Inflammatory macrophage treated with lipopolysaccharide for 1 hour (primary cell): Measurements from ENCODE around the gene COPZ2.
"Not testable (repeated sequence)": the region's sequence is repeated elsewhere in the genome, so short reads cannot be mapped to it uniquely, and the experiment has no call there.

Experiments used
- DNase-seq, 2 donors: peaks; one replicate each; pipeline ENCODE4 v3.0.0-alpha.2; 2020 to 2022

COPZ2 gene

GRCh38 chr17:48037036-48037837 lies at the start of gene COPZ2:
TSS of gene COPZ2 (minus strand) at chr17:48037797. CDS start at chr17:48037777, 20 bp downstream.
- DNase-seq: peak; percentile 35 to 48

- DNase-seq: no peak
Measured at GRCh38 chr17:48084932-48085331, 47.3 kb upstream of the COPZ2 start.

GRCh38 chr17:48081858-48082257 lies 44.3 kb upstream of the COPZ2 start:
- DNase-seq: no peak

GRCh38 chr17:48077152-48077551 lies 39.6 kb upstream of the COPZ2 start:
- not testable (repeated sequence) for DNase-seq

- DNase-seq: peak; percentile 72 to 97
Measured at GRCh38 chr17:48074322-48075081, 36.9 kb upstream of the COPZ2 start.

GRCh38 chr17:48073566-48074094 lies 36.0 kb upstream of the COPZ2 start:
- peak in 1 of 2 donors; percentile 16 for DNase-seq

GRCh38 chr17:48072811-48073210 lies 35.2 kb upstream of the COPZ2 start:
- not testable (repeated sequence) for DNase-seq

- DNase-seq: no peak
Measured at GRCh38 chr17:48071654-48072053, 34.1 kb upstream of the COPZ2 start.

- DNase-seq: no peak
Measured at GRCh38 chr17:48070195-48070594, 32.6 kb upstream of the COPZ2 start.

GRCh38 chr17:48068491-48068961 lies 30.9 kb upstream of the COPZ2 start:
- DNase-seq: no peak

GRCh38 chr17:48067808-48068207 lies 30.2 kb upstream of the COPZ2 start:
- not testable (repeated sequence) for DNase-seq

GRCh38 chr17:48067245-48067644 lies 29.6 kb upstream of the COPZ2 start:
- no peak for DNase-seq

GRCh38 chr17:48066656-48067055 lies 29.1 kb upstream of the COPZ2 start:
- DNase-seq: no peak

GRCh38 chr17:48066192-48066591 lies 28.6 kb upstream of the COPZ2 start:
- no peak for DNase-seq

- no peak for DNase-seq
Measured at GRCh38 chr17:48064638-48065037, 27.0 kb upstream of the COPZ2 start.

GRCh38 chr17:48062273-48062672 lies 24.7 kb upstream of the COPZ2 start:
- DNase-seq: no peak

- DNase-seq: no peak
Measured at GRCh38 chr17:48060249-48060648, 22.7 kb upstream of the COPZ2 start.

- no peak for DNase-seq
Measured at GRCh38 chr17:48059125-48059668, 21.6 kb upstream of the COPZ2 start.

- DNase-seq: no peak
Measured at GRCh38 chr17:48058393-48059124, 21.0 kb upstream of the COPZ2 start.

GRCh38 chr17:48057626-48058025 lies 20.0 kb upstream of the COPZ2 start:
- no peak for DNase-seq

- no peak for DNase-seq
Measured at GRCh38 chr17:48056879-48057278, 19.3 kb upstream of the COPZ2 start.

- no peak for DNase-seq
Measured at GRCh38 chr17:48056246-48056745, 18.7 kb upstream of the COPZ2 start.
